OCI-LY3 (cell line): ENCODE measurements around the gene SLC4A9.

ENCODE experiments used
- CTCF ChIP-seq: fragments of 200-600, 300-600 bp; sonication (generic); IDR thresholded peaks from 2 replicates; pipeline ENCODE4 v1.5.1; 2014; ENCODE audit warnings: antibody characterized with exemption, low read length, low read depth
- EZH2phosphoT487 ChIP-seq: fragments of 200-600 bp; shearing (Covaris generic); IDR thresholded peaks from 2 replicates; pipeline ENCODE4 v1.6.1; 2018; ENCODE audit warnings: antibody characterized with exemption, mixed run types, low read depth

GRCh38 chr5:140327589-140327988, 32.4 kb upstream of the SLC4A9 start:
- no peak for TF ChIP-seq EZH2phosphoT487
- no peak for TF ChIP-seq CTCF
